ENCODE measurements around the gene RAD17.
A peak's percentile ranks its signal among the peaks of the same experiment; 100 is the strongest.
"Not testable (repeated sequence)": the region's sequence is repeated elsewhere in the genome, so short reads cannot be mapped to it uniquely, and the experiment has no call there.

RAD17 gene, protein sequence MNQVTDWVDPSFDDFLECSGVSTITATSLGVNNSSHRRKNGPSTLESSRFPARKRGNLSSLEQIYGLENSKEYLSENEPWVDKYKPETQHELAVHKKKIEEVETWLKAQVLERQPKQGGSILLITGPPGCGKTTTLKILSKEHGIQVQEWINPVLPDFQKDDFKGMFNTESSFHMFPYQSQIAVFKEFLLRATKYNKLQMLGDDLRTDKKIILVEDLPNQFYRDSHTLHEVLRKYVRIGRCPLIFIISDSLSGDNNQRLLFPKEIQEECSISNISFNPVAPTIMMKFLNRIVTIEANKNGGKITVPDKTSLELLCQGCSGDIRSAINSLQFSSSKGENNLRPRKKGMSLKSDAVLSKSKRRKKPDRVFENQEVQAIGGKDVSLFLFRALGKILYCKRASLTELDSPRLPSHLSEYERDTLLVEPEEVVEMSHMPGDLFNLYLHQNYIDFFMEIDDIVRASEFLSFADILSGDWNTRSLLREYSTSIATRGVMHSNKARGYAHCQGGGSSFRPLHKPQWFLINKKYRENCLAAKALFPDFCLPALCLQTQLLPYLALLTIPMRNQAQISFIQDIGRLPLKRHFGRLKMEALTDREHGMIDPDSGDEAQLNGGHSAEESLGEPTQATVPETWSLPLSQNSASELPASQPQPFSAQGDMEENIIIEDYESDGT

DNA sequence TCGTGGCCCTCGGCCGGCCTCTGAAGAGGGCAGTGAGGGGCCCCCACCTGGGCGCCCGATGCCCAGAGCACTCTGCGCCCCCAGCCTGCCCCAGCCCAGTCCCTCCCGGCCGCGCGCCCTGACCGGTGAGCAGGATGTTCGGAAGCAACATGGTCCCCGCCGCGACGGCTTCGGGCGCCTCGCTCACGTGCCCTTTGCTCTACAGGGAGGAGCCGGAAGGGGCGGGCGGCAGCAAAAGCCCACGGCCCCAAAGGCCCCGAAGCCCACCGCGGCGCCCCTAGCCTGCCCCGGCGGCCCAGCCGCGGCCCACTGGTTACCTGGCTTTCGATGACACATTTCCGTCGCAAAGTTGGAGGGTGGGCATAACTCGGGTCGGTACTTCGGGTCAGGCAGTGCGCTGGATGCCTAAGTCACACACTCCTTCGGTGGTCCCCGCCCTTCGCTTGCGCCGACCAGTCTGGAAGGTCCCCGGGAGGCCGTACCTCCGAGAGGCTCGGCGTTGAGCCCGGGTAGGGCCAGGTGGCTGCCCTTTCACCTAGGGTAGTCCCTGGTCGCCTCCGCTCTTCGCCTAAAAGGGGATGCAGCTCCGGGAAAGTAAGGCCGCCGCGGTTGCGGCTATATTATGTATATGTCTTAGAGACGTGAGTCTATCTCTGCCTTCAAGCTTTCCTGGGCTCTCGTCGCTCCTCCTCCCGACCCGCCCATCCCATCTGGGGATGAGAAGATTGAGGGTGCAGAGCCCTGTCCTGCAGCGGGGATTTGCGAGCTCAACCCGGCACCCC, at the start of gene RAD17, which contains the start of the genes AK6 and TAF9:
Gene RAD17 (plus strand): TSS at position 479 of the 782 bp plus-strand sequence. CDS start 2,391 bp downstream, outside the sequence.
Gene AK6 (minus strand): TSS at position 181 of the 782 bp plus-strand sequence. CDS start 30 bp downstream, at position 151.
Gene TAF9 (minus strand): TSS at position 181 of the 782 bp plus-strand sequence. CDS start 3,783 bp downstream, outside the sequence.
- peak; percentile 92 for DNase-seq

- no peak for DNase-seq
These were observed 43.3 kb upstream of the RAD17 start for GRCh38 chr5:69326365-69326764.

- DNase-seq, result no peak
These were observed 39.6 kb upstream of the RAD17 start for GRCh38 chr5:69329905-69330489.

DNA sequence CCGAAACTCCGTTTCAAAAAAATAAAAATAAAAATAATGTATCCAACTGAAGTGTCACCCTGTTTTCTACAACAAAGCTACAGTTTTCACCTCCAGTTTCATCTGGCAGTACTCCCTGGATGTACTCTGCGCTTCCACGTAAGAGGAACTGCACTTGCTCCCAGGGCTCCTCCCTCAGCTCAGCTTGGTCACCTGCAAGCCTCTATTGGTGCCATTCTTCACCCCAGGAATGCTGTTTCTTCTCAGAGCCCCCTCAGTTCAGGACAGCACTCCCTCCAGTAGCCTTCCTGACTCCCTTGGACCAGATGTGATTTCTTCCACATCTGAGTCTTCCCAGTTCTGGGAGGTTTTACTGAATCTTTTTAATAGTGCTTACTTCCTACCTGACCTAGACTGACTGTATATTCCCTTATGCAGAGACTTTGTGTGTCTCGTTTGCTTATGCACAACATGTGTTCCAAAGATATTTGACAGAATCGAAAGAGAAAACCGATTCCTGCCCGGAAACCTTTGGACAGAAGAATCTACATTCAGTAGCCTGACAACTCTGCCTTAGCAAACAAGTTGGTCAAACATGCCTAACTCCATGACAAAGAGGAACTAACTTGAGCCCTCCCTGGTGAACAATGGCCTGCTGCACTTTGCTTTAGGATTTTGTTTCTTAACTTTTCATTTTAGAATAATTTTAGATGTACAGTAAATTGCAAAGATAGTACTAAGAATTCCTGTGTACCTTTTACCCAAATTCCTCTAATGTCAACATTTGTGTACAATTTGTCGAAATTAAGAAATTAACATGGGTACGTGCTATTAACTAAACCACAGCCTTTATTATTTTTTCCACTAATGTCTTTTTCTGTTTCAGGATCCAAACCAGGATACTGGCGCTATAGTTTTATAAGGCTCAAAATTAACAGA, 37.8 kb upstream of the RAD17 start:
- DNase-seq, result no peak

DNA sequence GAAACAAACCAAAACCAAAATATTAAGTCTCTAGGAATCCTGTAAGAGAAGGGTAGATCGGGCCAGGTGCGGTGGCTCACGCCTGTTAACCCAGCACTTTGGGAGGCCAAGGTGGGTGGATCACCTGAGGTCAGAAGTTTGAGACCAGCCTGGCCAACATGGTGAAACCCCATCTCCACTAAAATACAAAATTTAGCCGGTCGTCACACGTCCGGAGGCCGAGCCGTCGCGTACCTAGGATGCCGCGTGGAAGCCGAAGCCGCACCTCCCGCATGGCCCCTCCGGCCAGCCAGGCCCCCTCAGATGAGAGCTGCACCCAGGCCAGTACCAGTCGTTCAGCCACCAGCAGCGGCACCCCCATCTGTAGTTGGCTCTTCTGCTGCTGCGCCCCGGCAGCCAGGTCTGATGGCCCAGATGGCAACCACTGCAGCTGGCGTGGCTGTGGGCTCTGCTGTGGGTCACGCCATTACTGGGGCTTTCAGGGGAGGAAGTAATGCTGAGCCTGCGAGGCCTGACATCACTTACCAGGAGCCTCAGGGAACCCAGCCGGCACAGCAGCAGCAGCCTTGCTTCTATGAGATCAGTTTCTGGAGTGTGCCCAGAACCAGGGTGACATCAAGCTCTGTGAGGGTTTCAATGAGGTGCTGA, 35.8 kb upstream of the RAD17 start:
- DNase-seq, result not testable (repeated sequence)

- DNase-seq, result peak; percentile 77
These were observed 34.8 kb upstream of the RAD17 start for GRCh38 chr5:69334793-69335268.

DNA sequence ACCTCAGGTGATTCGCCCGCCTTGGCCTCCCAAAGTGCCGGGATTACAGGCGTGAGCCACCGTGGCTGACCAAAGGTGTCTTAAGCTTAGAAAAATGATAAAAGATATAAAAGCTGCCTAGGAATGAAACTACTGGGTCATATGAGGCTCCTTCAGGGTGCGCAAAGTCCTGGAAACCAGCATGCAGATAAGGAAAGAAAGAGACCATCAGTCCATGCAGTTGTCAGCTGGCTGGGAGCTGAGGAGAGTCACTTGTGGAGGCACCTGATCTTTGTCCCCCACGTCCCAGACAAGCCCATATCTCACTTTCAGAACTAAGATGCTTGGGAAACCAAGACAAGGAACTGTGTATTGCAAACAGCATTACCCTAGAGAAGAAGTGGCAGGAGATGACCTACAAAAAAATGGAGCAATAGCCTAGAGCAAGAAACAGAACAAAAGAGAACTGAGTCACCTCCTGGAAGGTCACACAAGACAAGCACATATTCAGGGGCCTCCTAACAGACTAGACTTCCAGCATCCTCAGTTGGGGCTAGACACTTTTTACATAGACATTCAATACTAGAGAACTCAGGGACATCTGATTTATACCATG, 34.2 kb upstream of the RAD17 start:
- DNase-seq, result no peak

DNA sequence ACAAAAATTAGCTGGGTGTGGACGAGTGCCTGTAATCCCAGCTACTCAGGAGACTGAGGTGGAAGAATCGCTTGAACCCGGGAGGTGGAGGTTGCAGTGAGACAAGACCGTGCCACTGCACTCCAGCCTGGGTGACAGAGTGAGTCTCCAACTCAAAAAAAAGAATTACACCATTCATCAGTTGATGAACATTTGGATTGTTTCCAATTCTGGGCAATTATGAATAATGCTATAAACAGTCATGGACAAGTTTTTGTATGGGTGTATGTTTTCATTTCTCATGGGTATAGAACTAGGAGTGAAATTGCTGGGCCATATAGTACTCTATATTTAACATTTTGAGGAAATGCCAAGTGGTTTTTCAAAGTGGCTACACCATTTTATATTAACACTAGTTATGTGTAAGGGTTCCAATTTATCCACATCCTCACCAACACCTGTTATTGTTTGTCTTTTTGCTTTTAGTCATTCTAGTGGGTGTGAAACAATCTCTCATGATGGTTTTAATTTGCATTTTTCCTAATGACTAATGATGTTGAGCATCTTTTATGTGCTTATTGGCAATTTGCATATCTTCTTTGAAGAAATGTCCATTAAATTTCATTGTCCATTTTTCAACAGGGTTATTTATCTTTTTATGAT, 28.0 kb upstream of the RAD17 start:
- DNase-seq, result no peak

GRCh38 chr5:69343083-69343482, 26.5 kb upstream of the RAD17 start:
- no peak for DNase-seq

DNA sequence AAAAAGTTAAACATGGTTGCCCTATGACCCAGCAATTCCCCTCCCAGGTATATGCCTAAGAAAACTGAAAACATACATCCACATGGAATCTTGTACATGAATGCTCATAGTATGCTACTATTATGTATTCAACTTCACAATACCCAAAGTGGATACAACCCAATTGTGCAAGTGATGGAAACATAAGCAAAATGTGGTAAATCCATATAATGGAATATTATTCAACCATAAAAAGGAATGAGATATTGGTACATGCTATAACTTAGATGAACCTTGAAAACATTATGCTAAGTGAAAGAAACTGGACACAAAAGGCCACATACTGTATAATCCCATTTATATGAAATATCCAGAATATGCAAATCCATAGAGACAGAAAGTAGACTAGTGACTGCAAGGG, 19.0 kb upstream of the RAD17 start:
- DNase-seq, result no peak

- DNase-seq, result no peak
These were observed 9.9 kb upstream of the RAD17 start for GRCh38 chr5:69359699-69360098.

- DNase-seq, result no peak
These were observed 9.2 kb upstream of the RAD17 start for GRCh38 chr5:69360442-69360841.

DNA sequence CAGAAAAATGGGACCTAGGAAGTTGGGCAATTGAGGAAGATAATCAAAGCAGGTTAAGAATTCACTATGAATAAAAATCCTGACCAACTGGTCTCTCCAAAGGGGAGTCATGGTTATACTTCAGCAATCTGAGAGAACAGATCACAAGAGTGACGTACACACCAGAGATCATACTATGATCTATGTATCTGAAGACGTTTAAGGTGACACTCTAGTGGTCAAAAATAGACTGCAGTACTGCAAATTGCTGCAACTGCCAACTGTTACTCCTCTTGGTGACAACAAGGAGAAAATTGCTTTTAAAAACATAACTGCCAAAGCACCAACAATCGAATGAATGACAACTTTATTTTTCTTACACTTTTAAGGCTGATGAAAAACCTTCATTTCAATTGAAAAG, 5.2 kb upstream of the RAD17 start:
- no peak for DNase-seq

GRCh38 chr5:69364850-69365249, 4.8 kb upstream of the RAD17 start:
- no peak for DNase-seq

DNA sequence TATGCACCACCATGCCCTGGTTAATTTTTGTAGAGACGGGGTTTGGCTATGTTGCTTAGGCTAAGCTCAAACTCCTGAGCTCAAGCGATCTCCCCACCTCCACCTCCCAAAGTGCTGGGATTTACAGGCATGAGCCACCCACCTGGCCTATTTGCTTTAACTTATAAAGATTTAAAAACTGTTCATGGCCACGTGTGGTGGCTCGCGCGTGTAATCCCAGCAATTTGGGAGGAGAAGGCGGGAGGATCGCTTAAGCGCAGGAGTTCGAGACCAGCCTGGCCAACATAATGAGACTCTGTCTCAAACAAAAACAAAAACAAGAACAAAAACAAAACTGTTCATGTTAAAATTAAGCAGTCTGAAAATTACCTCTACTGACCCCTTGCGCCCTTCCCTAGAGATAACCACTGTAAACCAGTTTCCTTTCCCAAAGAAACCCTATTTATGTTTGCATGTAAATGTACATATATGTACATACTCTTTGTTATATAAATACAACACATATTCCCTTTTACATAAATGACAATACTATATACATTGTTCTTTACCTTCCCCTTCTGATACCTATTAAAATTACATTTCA, 1.8 kb upstream of the RAD17 start:
- no peak for DNase-seq

DNA sequence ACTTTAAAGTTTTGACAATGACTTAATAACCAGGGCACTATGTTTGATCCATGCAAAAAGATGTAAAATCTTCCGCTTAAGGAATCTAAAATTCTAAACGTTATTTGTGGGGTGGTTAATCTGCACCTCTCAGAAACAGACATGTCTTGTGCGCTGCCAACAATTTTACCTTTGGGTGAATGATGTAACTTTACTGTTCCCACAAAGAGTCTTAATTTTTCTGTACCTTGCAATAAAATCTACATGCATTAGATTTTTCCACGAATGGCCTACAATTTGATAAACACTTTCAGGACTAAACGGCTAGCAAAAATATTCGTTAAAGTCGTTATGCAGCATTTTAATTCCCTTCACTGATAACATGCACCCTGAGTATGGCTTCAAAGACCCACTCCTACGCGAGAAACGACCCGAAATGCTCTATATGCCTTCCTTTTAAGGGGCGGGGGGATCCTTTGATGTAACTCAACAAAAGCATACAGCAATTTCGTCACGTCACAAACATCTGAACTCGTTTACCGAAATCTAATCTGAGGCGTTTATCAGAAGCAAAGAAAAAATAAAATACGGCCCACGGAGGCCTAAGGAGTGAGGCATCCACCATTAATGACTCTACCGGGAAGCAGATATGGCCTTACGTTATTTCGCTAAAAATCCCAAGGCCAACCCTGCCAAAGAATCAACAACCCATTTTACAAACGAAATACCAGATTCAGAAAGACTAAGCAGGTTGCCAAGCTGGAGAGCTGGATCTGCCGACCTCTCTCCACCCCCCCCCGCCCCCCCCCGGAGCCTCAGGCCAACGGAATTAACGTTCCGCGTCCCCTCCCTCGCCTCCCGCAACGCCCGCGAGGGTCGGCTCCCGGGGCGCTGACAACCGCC, 919 bp upstream of the RAD17 start:
- peak; percentile 51 for DNase-seq

- not testable (repeated sequence) for DNase-seq
These were observed 717 bp downstream of the RAD17 start for GRCh38 chr5:69370335-69370734.

- no peak for DNase-seq
These were observed 2.8 kb downstream of the RAD17 start for GRCh38 chr5:69372394-69372793.
